ENCODE data around the gene VAV1. TPM values are rescaled to one million over a fixed set of nuclear protein-coding genes. Genes with fewer than 3 reads are reported as not detected.

The VAV1 gene
- total and polyA plus RNA-seq, 2 experiments from 2014 or later, result 0.82 to 1.8 TPM

DNA sequence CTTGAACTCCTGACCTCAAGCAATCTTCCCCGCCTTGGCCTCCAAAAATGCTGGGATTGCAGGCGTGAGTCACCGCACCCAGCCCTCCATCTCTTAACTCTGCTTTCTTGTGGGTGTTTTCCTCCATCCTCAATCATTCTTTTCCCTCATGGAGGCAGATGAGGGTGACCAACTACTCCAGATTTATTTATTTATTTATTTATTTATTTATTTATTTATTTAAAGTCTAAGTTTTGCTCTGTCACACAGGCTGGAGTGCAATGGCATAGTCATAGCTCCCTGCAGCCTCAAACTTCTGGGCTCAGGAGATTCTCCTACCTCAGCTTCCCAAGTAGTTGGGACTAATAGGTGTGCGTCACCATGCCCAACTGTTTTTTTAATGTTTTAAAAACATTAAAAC lies 14.9 kb downstream of the VAV1 start:
- Histone ChIP-seq H3K27ac (ENCODE audit: low read depth) (no peak overlapping the region), H3F3A (replicated peaks; ENCODE audit: low read depth) (no peaks in the 10 kb centered on the region), H3K9me2 (ENCODE audit: insufficient read depth) (no peaks in the 10 kb centered on the region), H3K36me3 (ENCODE audit: insufficient read depth) (no peaks in the 10 kb centered on the region), H3K4me3 (no peak overlapping the region), H3K79me2 (replicated peaks; ENCODE audit: insufficient read depth) (no peaks in the 10 kb centered on the region), H3K4me2 (no peak overlapping the region), H2AFZ (no peak overlapping the region), H3K4me1 (ENCODE audit: insufficient read depth) (no peaks in the 10 kb centered on the region), H3K27me3 (ENCODE audit: insufficient read depth) (no peaks in the 10 kb centered on the region), H4K20me1 (replicated peaks; ENCODE audit: insufficient read depth) (no peaks in the 10 kb centered on the region)
- DNase-seq (ENCODE audit: low spot score) (no peak), ATAC-seq (no peak)
- H3K4me1 Mint-ChIP-seq, result no peaks in the 10 kb centered on the region
- TF ChIP-seq ZNF462 (CRISPR knock-in tag; IDR thresholded peaks at IDR 0.05) (no peak), STAT1 (IDR thresholded peaks at IDR 0.05; ENCODE audit: unreplicated experiment) (no peak), EZH2 (IDR thresholded peaks at IDR 0.05; ENCODE audit: low read depth, unreplicated experiment) (no peak), CREB1 (CRISPR knock-in tag; IDR thresholded peaks at IDR 0.05; ENCODE audit: low read depth) (no peak), EZH2phosphoT487 (IDR thresholded peaks at IDR 0.05; ENCODE audit: unreplicated experiment) (no peak), NANOG (IDR thresholded peaks at IDR 0.05; ENCODE audit: borderline replicate concordance) (no peak), ZNF114 (CRISPR knock-in tag; IDR thresholded peaks at IDR 0.05) (no peak), ZNF331 (CRISPR knock-in tag; IDR thresholded peaks at IDR 0.05; ENCODE audit: low read depth) (no peak), POLR2AphosphoS5 (IDR thresholded peaks at IDR 0.05; ENCODE audit: low read depth) (no peak), JUNB (IDR thresholded peaks at IDR 0.05; ENCODE audit: unreplicated experiment) (no peak)
- TF ChIP-seq, protein P1, sequence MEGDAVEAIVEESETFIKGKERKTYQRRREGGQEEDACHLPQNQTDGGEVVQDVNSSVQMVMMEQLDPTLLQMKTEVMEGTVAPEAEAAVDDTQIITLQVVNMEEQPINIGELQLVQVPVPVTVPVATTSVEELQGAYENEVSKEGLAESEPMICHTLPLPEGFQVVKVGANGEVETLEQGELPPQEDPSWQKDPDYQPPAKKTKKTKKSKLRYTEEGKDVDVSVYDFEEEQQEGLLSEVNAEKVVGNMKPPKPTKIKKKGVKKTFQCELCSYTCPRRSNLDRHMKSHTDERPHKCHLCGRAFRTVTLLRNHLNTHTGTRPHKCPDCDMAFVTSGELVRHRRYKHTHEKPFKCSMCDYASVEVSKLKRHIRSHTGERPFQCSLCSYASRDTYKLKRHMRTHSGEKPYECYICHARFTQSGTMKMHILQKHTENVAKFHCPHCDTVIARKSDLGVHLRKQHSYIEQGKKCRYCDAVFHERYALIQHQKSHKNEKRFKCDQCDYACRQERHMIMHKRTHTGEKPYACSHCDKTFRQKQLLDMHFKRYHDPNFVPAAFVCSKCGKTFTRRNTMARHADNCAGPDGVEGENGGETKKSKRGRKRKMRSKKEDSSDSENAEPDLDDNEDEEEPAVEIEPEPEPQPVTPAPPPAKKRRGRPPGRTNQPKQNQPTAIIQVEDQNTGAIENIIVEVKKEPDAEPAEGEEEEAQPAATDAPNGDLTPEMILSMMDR (conservative IDR thresholded peaks at IDR 0.05; ENCODE audit: low read depth in 2 of 2), result no peak
- TF ChIP-seq, protein P2, sequence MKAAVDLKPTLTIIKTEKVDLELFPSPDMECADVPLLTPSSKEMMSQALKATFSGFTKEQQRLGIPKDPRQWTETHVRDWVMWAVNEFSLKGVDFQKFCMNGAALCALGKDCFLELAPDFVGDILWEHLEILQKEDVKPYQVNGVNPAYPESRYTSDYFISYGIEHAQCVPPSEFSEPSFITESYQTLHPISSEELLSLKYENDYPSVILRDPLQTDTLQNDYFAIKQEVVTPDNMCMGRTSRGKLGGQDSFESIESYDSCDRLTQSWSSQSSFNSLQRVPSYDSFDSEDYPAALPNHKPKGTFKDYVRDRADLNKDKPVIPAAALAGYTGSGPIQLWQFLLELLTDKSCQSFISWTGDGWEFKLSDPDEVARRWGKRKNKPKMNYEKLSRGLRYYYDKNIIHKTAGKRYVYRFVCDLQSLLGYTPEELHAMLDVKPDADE (IDR thresholded peaks at IDR 0.05), result no peak
- TF ChIP-seq, protein P3, sequence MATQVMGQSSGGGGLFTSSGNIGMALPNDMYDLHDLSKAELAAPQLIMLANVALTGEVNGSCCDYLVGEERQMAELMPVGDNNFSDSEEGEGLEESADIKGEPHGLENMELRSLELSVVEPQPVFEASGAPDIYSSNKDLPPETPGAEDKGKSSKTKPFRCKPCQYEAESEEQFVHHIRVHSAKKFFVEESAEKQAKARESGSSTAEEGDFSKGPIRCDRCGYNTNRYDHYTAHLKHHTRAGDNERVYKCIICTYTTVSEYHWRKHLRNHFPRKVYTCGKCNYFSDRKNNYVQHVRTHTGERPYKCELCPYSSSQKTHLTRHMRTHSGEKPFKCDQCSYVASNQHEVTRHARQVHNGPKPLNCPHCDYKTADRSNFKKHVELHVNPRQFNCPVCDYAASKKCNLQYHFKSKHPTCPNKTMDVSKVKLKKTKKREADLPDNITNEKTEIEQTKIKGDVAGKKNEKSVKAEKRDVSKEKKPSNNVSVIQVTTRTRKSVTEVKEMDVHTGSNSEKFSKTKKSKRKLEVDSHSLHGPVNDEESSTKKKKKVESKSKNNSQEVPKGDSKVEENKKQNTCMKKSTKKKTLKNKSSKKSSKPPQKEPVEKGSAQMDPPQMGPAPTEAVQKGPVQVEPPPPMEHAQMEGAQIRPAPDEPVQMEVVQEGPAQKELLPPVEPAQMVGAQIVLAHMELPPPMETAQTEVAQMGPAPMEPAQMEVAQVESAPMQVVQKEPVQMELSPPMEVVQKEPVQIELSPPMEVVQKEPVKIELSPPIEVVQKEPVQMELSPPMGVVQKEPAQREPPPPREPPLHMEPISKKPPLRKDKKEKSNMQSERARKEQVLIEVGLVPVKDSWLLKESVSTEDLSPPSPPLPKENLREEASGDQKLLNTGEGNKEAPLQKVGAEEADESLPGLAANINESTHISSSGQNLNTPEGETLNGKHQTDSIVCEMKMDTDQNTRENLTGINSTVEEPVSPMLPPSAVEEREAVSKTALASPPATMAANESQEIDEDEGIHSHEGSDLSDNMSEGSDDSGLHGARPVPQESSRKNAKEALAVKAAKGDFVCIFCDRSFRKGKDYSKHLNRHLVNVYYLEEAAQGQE (IDR thresholded peaks at IDR 0.05; ENCODE audit: unreplicated experiment), result no peak
- no peak overlapping the region for H3K4me3 Mint-ChIP-seq
- peaks cover 91% of the 10 kb centered on the region for H3K9me3 Mint-ChIP-seq
- peaks cover 6% of the 10 kb centered on the region for H3K27me3 Mint-ChIP-seq (ENCODE audit: insufficient read depth, low read depth, poor library complexity)
- no peak overlapping the region for H3K27ac Mint-ChIP-seq
- H3K36me3 Mint-ChIP-seq (ENCODE audit: low read depth), result peaks cover 36% of the 10 kb centered on the region

Data from GM23338 (cell line).